ENCODE results near the gene EFNB2. TPM values are rescaled to one million over a fixed set of nuclear protein-coding genes. Genes with fewer than 3 reads are reported as not detected.

EFNB2 gene
- polyA plus RNA-seq, 1 donor from 2014 or later = 53.1 TPM

- Histone ChIP-seq H3K9me3 (ENCODE audit: low read length) (no peaks in the 10 kb centered on the region), H3K9ac (ENCODE audit: low read length) (no peak overlapping the region), H3K9me2 (ENCODE audit: insufficient read depth, low read length) (no peaks in the 10 kb centered on the region), H3K4me3 (ENCODE audit: low read length) (no peak overlapping the region), H3K4me2 (ENCODE audit: low read length) (no peak overlapping the region), H4K20me1 (ENCODE audit: insufficient read depth) (peaks cover 6% of the 10 kb centered on the region), H2AFZ (ENCODE audit: low read depth, low read length) (no peak overlapping the region), H3K36me3 (ENCODE audit: insufficient read depth, low read length) (peaks cover 16% of the 10 kb centered on the region), H3K79me2 (replicated peaks; ENCODE audit: insufficient read depth, low read length) (peaks cover 99% of the 10 kb centered on the region), H3F3A (ENCODE audit: insufficient read depth, low read length, poor library complexity, severe bottlenecking) (peaks cover 5% of the 10 kb centered on the region), H3K27me3 (ENCODE audit: insufficient read depth, low read depth, low read length) (no peaks in the 10 kb centered on the region), H3K27ac (ENCODE audit: low read length) (no peak overlapping the region)
- no peak for TF ChIP-seq EZH2 (IDR thresholded peaks at IDR 0.05; ENCODE audit: borderline replicate concordance, insufficient read depth, low read length, poor library complexity, severe bottlenecking)
- TF ChIP-seq POLR2AphosphoS5 (IDR thresholded peaks at IDR 0.05) = no peak
- no peak for TF ChIP-seq CTCF (IDR thresholded peaks at IDR 0.05; ENCODE audit: poor library complexity, severe bottlenecking)
- no peak for TF ChIP-seq MXI1 (conservative IDR thresholded peaks at IDR 0.05; ENCODE audit: poor library complexity, severe bottlenecking)
- TF ChIP-seq TAF1 (IDR thresholded peaks at IDR 0.05; ENCODE audit: low read depth) = no peak
- TF ChIP-seq EP300 (conservative IDR thresholded peaks at IDR 0.05; ENCODE audit: poor library complexity, severe bottlenecking) = no peak
- TF ChIP-seq RAD21 (conservative IDR thresholded peaks at IDR 0.05) = no peak
Observed at GRCh38 chr13:106498571-106498970, 36.9 kb downstream of the EFNB2 start.

GRCh38 chr13:106498158-106498557, 37.3 kb downstream of the EFNB2 start:
- Histone ChIP-seq H3K79me2 (replicated peaks; ENCODE audit: insufficient read depth, low read length) (peaks cover 95% of the 10 kb centered on the region), H3K9me2 (ENCODE audit: insufficient read depth, low read length) (no peaks in the 10 kb centered on the region), H3K9me3 (ENCODE audit: low read length) (no peaks in the 10 kb centered on the region), H3F3A (ENCODE audit: insufficient read depth, low read length, poor library complexity, severe bottlenecking) (peaks cover 5% of the 10 kb centered on the region), H4K20me1 (ENCODE audit: insufficient read depth) (peaks cover 6% of the 10 kb centered on the region), H3K4me2 (ENCODE audit: low read length) (no peak overlapping the region), H3K27me3 (ENCODE audit: insufficient read depth, low read depth, low read length) (no peaks in the 10 kb centered on the region), H2AFZ (ENCODE audit: low read depth, low read length) (no peak overlapping the region), H3K9ac (ENCODE audit: low read length) (no peak overlapping the region), H3K27ac (ENCODE audit: low read length) (no peak overlapping the region), H3K4me3 (ENCODE audit: low read length) (no peak overlapping the region), H3K36me3 (ENCODE audit: insufficient read depth, low read length) (peaks cover 20% of the 10 kb centered on the region)
- TF ChIP-seq REST (IDR thresholded peaks at IDR 0.05; ENCODE audit: borderline replicate concordance) (no peak), CTCF (IDR thresholded peaks at IDR 0.05; ENCODE audit: poor library complexity, severe bottlenecking) (no peak), TAF1 (IDR thresholded peaks at IDR 0.05; ENCODE audit: low read depth) (no peak), POLR2AphosphoS5 (IDR thresholded peaks at IDR 0.05) (no peak), EZH2 (IDR thresholded peaks at IDR 0.05; ENCODE audit: borderline replicate concordance, insufficient read depth, low read length, poor library complexity, severe bottlenecking) (no peak), RAD21 (conservative IDR thresholded peaks at IDR 0.05) (no peak), EP300 (conservative IDR thresholded peaks at IDR 0.05; ENCODE audit: poor library complexity, severe bottlenecking) (no peak), SMC3 (conservative IDR thresholded peaks at IDR 0.05; ENCODE audit: poor library complexity) (no peak), MXI1 (conservative IDR thresholded peaks at IDR 0.05; ENCODE audit: poor library complexity, severe bottlenecking) (no peak)

Data from neural cell (in vitro differentiated cells).